ENCODE measurements around the gene CCNG2.
"Not testable (repeated sequence)": the region's sequence is repeated elsewhere in the genome, so short reads cannot be mapped to it uniquely, and the experiment has no call there.

CCNG2 gene, protein sequence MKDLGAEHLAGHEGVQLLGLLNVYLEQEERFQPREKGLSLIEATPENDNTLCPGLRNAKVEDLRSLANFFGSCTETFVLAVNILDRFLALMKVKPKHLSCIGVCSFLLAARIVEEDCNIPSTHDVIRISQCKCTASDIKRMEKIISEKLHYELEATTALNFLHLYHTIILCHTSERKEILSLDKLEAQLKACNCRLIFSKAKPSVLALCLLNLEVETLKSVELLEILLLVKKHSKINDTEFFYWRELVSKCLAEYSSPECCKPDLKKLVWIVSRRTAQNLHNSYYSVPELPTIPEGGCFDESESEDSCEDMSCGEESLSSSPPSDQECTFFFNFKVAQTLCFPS

DNA sequence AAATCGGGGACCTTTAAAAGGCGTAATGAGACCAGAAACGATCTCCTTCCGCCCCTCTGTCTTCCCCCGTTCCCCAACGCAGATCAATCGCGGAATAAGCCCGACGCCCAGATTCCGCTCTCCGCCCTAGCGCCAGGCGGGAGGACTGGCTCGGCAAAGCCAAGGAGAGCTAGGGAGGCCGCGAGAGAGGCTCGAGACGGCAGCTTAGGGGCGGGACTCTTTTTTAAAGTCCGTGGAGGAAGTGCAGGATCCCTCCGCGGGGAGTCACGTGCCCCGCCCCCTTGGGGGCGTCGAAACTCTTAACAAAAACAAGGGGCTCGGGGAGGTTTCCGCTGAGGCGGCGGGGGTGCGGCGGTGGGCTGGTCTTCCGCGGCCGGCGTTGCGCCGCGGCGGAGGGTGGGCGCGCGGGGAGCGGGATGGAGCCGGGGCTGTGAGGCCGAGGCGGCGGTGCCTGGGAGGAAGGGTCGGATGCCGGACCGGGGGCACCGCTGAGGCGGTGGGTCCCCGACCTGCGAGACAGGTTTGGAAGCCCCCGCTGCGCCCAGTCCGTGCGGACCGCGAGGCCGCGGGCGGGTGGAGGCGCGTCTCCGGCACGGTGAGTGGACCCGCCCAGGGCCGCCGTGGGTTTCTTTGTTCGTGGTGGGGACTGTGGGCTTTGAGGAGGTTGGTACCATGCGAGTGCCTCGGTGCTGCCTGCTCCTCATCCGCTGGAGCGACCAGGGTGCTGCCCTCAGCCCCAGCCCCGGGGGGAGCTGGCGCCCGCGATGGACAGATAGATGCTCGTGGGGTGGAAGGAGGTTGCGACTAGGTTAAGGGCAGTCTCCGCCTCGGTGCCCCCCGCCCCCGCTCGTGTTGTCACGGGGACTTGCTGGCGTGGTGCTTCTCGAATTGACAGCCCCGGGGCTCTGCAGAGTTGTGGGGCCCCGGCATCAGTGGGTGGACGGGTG is at the start of gene CCNG2:
Gene CCNG2 (plus strand): TSS at position 296 of the 947 bp plus-strand sequence. CDS start 1,326 bp downstream, outside the sequence.
- H3K9me3 Mint-ChIP-seq: no peaks in the 10 kb centered on the region
- H3K27me3 Mint-ChIP-seq: no peaks in the 10 kb centered on the region
- peaks cover 34% of the 10 kb centered on the region for H3K4me1 Mint-ChIP-seq
- no peaks in the 10 kb centered on the region for H3K36me3 Mint-ChIP-seq
- peak within 1 kb of the TSS; percentile 96 for H3K27ac Mint-ChIP-seq
- H3K4me3 Mint-ChIP-seq: peak within 1 kb of the TSS; percentile 96

DNA sequence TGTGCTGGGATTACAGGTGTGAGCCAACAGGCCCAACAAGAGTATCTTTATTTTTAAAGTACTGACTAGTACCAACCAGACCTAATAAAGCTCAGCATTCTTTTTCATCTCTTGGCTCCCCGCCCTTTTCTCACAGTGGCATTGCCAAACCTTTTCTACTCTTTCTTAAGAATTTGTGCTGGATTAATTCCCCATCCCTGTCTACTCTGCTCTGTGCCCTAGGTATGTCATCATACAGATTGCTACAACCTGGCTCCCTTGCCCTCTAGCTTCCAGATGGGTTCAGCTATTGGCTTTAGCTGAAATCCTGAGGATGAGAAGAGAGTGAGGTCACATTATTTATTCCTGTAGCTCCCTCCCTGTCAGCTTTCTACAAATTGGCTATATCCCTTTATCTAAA is 46.3 kb upstream of the CCNG2 start:
- H3K27me3 Mint-ChIP-seq: peaks cover 10% of the 10 kb centered on the region
- H3K4me1 Mint-ChIP-seq: no peaks in the 10 kb centered on the region
- H3K4me3 Mint-ChIP-seq: no peak overlapping the region
- H3K27ac Mint-ChIP-seq: no peak overlapping the region
- peaks cover 2% of the 10 kb centered on the region for H3K36me3 Mint-ChIP-seq
- H3K9me3 Mint-ChIP-seq: no peaks in the 10 kb centered on the region

DNA sequence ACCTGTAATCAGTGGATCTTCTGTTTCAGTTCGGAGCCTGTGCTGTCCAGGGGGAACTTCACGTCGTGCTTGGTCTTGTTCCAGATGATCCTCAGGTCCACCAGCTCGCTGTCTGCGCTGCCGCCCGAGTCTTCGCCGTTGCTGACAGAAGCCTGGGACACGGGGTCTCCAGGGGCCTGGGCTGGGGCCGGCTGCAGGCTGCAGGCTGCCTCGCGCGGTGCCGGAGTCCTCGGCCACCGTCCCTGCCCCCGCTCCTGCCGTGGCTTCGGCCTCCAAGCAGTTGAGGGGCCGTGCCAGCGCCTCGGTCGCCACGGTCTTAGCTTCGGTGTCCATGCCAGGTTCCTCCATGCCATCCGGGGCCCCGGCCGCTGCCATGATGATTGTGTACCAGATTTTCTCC is 43.9 kb upstream of the CCNG2 start:
- no peak overlapping the region for H3K27ac Mint-ChIP-seq
- no peaks in the 10 kb centered on the region for H3K4me1 Mint-ChIP-seq
- no peak overlapping the region for H3K4me3 Mint-ChIP-seq
- no peaks in the 10 kb centered on the region for H3K9me3 Mint-ChIP-seq
- H3K36me3 Mint-ChIP-seq: peaks cover 2% of the 10 kb centered on the region
- peaks cover 7% of the 10 kb centered on the region for H3K27me3 Mint-ChIP-seq

DNA sequence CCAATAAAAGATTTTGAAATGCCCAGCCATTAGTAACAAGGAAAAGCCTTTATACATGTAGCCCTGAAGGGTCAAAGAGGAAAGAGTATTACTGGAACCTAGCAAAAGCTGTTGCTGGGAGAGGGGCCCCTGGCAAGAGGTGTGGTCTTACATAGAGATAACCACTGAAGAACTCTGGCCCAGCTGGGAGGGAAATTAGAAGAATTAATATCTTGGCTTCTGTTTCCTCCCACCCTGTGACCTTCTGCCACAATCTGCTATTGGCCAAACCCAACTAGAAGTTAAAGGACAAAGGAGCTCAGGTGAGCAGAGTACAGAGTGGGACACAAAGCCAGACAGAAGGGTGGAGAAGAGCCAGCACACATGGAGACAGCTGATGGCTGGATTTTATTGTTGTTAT is 39.3 kb upstream of the CCNG2 start:
- Mint-ChIP-seq H3K27ac (no peak overlapping the region), H3K27me3 (peaks cover 6% of the 10 kb centered on the region), H3K36me3 (peaks cover 2% of the 10 kb centered on the region), H3K9me3 (no peaks in the 10 kb centered on the region), H3K4me1 (no peaks in the 10 kb centered on the region), H3K4me3 (no peak overlapping the region)

DNA sequence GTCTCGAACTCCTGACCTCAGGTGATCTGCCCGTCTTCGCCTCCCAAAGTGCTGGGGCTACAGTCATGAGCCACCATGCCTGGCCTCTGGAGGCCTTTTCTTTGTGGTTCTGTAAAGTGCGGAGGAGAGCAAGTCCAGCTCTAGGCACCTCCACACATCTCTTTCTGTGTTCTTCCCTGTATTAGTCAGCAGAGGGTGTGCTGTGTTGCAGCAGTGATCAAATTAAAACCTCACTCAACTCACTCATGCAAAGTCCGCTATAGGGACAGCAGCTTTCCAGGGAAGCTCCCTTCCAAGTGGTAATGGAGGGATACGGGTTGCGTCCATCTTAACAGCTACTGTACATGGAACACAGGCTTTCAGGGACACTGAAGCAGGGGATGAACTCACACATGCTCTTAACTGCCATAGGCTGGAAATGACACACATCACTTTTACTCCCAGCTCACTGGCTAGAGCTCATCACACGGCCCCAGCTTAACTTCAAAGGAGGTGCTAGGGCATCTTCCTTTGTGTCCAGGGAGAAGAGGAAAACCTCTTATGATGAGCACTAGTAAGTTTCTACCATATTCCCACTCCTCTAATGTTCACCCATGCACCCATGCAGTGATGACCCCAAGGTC is 36.0 kb upstream of the CCNG2 start:
- no peak overlapping the region for H3K4me3 Mint-ChIP-seq
- no peaks in the 10 kb centered on the region for H3K36me3 Mint-ChIP-seq
- peaks cover 3% of the 10 kb centered on the region for H3K27me3 Mint-ChIP-seq
- no peaks in the 10 kb centered on the region for H3K9me3 Mint-ChIP-seq
- no peak overlapping the region for H3K27ac Mint-ChIP-seq
- H3K4me1 Mint-ChIP-seq: no peaks in the 10 kb centered on the region

DNA sequence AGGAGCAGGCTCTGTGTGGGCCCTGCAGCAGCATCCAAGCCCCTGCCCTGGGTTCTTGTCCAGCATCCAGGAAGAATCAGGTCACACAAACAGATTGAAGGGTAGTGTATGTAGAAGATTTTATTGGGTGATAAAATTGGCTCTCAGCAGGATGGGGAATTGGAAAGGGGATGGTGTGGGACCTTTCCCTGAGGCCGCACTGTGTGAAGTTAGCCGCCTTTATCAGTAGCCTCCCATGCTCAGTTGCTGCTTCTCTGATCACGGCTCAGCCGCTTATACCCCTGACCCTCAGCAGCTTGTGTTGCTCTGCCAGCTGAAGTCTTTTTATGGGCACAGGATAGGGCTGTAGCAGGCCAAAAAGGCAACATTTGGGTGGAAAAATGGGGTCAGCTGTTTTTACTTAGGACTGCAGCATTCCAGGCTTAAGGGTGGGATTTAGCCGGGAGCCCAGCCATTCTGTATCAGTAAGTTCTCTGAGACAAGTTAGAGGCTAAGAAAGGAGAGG is 35.2 kb upstream of the CCNG2 start:
- Mint-ChIP-seq H3K4me3 (no peak overlapping the region), H3K4me1 (peaks cover 2% of the 10 kb centered on the region), H3K27ac (no peak overlapping the region), H3K36me3 (no peaks in the 10 kb centered on the region), H3K27me3 (peaks cover 3% of the 10 kb centered on the region), H3K9me3 (no peaks in the 10 kb centered on the region)

DNA sequence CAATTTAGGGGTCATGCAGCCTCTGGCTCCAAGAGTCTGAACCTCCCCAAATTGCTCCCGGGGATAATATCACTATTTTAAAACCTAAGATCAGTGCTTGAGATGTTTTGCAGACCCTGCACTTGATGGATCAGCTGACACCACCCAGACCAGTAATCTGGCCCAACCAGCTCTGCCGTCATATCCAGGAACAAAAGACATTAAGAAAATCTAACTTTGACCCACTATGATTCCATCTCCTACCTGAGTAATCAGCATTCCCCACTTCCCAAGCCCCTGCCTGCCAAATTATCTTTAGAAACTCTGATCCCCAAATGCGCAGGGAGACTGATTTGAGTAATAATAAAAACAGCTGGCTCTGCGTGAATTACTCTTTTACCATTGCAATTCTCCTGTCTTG is 34.4 kb upstream of the CCNG2 start:
- Mint-ChIP-seq H3K36me3 (no peaks in the 10 kb centered on the region), H3K27ac (no peak overlapping the region), H3K4me1 (peaks cover 10% of the 10 kb centered on the region), H3K4me3 (no peak overlapping the region), H3K9me3 (no peaks in the 10 kb centered on the region), H3K27me3 (peaks cover 3% of the 10 kb centered on the region)

DNA sequence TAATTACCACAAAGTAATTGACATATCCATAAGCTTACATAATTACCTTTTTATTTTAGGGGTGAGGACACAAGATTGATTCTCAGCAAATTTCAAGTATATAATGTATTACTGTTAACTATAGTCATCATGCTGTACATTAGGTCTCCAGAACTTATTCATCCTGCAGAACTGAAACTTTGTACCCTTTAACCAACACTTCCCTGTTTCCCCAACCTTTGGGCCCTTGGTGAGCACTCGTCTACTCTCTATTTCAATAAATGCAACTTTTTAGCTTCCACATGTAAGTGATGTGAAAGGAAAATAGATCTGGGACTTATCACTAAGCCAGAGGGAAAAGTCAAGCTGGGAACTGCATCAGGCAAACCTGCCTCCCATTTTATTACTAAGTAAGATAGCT is 33.6 kb upstream of the CCNG2 start:
- Mint-ChIP-seq H3K27ac (no peak overlapping the region), H3K36me3 (no peaks in the 10 kb centered on the region), H3K4me1 (peaks cover 12% of the 10 kb centered on the region), H3K9me3 (no peaks in the 10 kb centered on the region), H3K4me3 (no peak overlapping the region), H3K27me3 (peaks cover 3% of the 10 kb centered on the region)

DNA sequence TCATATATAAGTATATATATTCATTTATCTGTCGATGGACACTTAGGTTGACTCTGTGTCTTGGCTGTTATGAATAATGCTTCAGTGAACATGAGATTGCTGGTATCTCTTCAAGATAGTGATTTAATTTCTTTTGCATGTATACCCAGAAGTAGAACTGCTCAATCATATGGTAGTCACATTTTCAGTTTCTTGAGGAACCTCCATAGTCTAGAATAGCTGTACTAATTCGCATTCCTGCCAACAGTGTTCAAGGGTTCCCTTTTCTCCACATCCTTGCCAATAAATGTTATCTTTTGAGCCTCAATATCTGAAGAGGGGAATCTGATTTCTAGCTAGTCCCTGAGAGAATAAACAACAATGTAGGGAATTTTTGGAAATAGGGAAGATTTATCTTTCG is 32.4 kb upstream of the CCNG2 start:
- H3K27me3 Mint-ChIP-seq: peaks cover 3% of the 10 kb centered on the region
- no peak overlapping the region for H3K27ac Mint-ChIP-seq
- H3K9me3 Mint-ChIP-seq: no peaks in the 10 kb centered on the region
- no peaks in the 10 kb centered on the region for H3K36me3 Mint-ChIP-seq
- peaks cover 12% of the 10 kb centered on the region for H3K4me1 Mint-ChIP-seq
- no peak overlapping the region for H3K4me3 Mint-ChIP-seq

DNA sequence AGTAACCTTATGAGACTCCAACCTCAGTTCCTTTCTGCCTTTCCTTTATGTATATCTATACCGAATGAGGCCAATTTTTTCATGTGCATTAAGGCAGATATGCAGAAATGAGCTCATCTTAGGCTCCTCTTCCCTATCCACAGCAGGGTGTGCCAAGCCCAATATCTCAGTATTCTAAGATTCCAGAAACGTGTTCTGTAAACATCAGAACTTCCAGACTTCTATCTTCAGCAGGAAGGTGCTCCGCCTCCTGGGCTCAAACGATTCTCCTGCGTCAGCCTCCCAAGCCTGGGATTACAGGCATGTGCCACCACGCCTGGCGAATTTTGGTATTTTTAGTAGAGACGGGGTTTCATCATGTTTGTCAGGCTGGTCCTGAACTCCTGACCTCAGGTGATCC is 31.0 kb upstream of the CCNG2 start:
- Mint-ChIP-seq H3K27me3 (no peaks in the 10 kb centered on the region), H3K27ac (no peak overlapping the region), H3K36me3 (no peaks in the 10 kb centered on the region), H3K4me1 (peaks cover 12% of the 10 kb centered on the region), H3K4me3 (no peak overlapping the region), H3K9me3 (no peaks in the 10 kb centered on the region)

DNA sequence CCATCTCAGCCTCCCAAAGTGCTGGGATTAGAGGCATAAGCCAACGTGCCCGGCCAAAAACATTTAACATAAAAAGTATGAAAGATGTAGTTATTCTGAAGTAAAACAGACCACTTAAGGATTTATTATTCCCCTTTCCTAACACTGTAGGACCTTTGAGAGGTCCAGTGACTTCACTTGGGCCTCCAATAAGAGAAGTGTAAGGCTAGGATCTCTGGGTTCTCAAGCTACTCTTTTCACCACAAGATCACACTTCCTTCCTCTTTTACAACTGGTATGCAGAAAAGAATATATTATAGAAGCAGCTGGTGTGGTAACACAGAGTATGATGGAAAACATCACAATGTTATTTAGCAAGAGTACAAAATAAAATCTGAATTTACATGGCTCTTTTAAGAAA is 30.2 kb upstream of the CCNG2 start:
- H3K27me3 Mint-ChIP-seq: no peaks in the 10 kb centered on the region
- H3K36me3 Mint-ChIP-seq: no peaks in the 10 kb centered on the region
- no peak overlapping the region for H3K4me3 Mint-ChIP-seq
- H3K9me3 Mint-ChIP-seq: no peaks in the 10 kb centered on the region
- no peak overlapping the region for H3K27ac Mint-ChIP-seq
- peaks cover 12% of the 10 kb centered on the region for H3K4me1 Mint-ChIP-seq

DNA sequence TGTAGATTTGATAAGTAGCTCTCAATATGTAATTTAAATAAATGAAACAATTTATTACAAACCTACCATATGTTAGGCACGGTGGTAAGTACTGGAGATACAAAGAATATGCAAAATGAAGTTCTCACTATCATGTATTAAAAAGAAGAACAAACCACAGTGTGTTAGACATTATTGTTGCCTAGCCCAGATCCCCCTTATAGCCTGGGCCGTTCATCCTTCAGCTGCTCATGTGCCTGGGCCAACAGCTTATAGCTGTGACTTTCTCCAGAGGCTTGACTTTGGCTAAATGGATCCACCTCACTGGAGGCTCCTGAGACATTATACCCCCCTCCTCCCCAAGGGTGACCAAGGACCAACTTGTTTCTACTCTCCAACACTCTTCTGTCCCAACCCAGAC is 29.8 kb upstream of the CCNG2 start:
- peak overlapping the region; percentile 48 for H3K27ac Mint-ChIP-seq
- no peaks in the 10 kb centered on the region for H3K36me3 Mint-ChIP-seq
- H3K4me1 Mint-ChIP-seq: peaks cover 12% of the 10 kb centered on the region
- no peak overlapping the region for H3K4me3 Mint-ChIP-seq
- H3K27me3 Mint-ChIP-seq: no peaks in the 10 kb centered on the region
- H3K9me3 Mint-ChIP-seq: no peaks in the 10 kb centered on the region

DNA sequence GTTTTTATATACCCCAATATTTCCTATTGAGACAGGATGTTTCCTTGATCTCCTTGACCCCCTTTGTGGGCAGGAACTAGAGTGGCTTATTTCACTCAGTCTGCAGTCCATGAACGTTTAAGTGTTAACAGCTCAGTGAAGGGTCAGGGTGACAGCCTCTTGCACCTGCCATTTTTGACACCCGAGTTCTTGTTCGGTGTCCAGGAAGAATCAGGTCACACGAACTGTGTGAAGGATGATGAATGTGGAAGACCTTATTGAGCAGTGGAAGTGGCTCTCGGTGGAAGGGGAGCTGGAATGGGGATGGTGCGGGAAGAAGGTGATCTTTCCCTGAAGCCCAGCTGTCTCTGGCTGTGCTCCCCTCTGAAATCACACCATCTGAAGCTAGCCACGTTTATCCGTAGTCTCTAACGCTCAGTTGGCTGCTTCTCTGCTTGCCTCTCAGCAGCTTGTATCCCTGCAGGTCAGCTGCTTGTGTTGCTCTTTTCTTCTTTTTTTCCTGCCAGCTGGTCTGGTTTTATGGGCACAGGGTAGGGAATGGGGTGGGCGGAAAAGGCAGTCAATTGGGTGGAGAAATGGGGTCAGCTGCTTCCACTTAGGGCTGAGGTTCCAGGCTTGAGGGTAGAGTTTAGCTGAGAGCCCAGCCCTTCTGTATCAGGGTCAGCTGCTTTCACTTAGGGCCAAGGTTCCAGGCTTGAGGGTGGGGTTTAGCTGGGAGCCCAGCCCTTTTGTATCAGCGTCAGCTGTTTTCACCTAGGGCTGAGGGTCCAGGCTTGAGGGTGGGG is 29.0 kb upstream of the CCNG2 start:
- H3K27ac Mint-ChIP-seq: peak overlapping the region; percentile 1
- no peaks in the 10 kb centered on the region for H3K36me3 Mint-ChIP-seq
- no peaks in the 10 kb centered on the region for H3K9me3 Mint-ChIP-seq
- no peaks in the 10 kb centered on the region for H3K27me3 Mint-ChIP-seq
- H3K4me3 Mint-ChIP-seq: no peak overlapping the region
- peaks cover 12% of the 10 kb centered on the region for H3K4me1 Mint-ChIP-seq

DNA sequence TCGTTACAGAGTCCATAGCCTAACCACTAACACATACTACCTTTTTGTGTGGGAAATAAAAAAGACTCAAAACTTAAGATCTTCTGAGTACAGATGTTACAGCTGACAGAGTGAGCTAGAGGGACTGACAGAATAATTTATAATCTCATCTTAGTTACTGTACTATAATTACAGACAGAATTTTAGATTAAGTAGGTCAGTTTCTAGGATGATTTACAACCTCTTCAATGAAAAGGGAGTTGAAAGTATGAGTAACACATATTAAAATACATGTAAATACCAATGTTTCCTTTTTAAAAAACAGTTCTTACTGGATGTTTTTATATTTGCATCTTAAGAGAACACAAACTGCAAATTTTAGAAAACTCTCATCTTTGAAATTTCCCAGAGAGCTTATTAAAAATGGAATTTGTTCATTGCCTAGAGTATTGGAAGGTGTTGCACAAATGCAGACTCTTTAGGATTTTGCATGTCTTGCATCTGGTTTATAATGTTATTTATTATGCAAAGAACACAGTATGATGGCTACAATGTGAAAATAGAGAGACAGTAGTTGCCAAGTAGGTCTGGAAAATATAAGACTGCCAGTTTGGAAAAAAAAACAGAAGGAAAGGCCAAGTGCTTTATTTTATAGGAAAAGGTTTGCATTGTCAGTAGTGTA is 24.2 kb upstream of the CCNG2 start:
- no peak overlapping the region for H3K27ac Mint-ChIP-seq
- no peaks in the 10 kb centered on the region for H3K27me3 Mint-ChIP-seq
- peaks cover under 1% of the 10 kb centered on the region for H3K4me1 Mint-ChIP-seq
- no peak overlapping the region for H3K4me3 Mint-ChIP-seq
- H3K36me3 Mint-ChIP-seq: no peaks in the 10 kb centered on the region
- no peaks in the 10 kb centered on the region for H3K9me3 Mint-ChIP-seq

DNA sequence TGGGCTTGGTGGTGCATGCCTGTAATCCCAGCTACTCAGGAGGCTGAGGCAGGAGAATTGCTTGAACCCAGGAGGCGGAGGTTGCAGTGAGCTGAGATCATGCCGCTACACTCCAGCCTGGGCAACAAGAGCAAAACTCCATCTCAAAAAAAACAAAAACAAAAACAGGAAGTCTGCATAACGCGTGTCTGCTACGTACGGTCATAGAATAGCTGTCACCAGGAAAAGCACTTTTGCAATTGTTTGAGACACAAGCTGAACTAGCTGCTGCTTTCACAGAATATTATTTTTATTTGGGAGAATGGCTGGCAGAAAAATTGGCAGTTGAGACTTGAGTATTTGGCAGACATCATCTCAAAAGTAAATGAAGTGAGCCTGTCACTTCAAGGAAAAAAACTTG is 19.6 kb upstream of the CCNG2 start:
- not testable (repeated sequence) for H3K9me3 Mint-ChIP-seq, H3K36me3 Mint-ChIP-seq, H3K27ac Mint-ChIP-seq, H3K27me3 Mint-ChIP-seq, H3K4me1 Mint-ChIP-seq, H3K4me3 Mint-ChIP-seq

Data from activated naive CD4-positive, alpha-beta T cell treated with anti-CD3 and anti-CD28 coated beads, Interleukin-2, amount 50 U/mL, for 24 hours (primary cell).